H1 (cell line): ENCODE measurements around the gene BEX2. TPM values are rescaled to one million over a fixed set of nuclear protein-coding genes. Genes with fewer than 3 reads are reported as not detected.

Source experiments
- CBX8 ChIP-seq: fragments of 300-800, 300-1000 bp; sonication (generic); IDR thresholded peaks from 2 replicates; pipeline ENCODE4 v1.7.1; 2016; ENCODE audit warnings: low read depth, low read length, borderline replicate concordance
- TBP ChIP-seq: IDR thresholded peaks from 2 replicates; pipeline ENCODE4 v1.6.1; 2011; ENCODE audit warnings: low read depth, low read length, improper control_type of control experiment
- TCF12 ChIP-seq: IDR thresholded peaks from 2 replicates; pipeline ENCODE4 v1.6.1; 2011; ENCODE audit warnings: low read depth, mild to moderate bottlenecking, low read length
- polyA plus RNA-seq, 7 experiments: library from polyadenylated mRNA; depleted of rRNA in 3 of 7; stranded (reverse) in 5 of 7; unstranded in 2 of 7; fragments of >200 nt in 5 of 7; fragments of 200-250 nt in 2 of 7; gene quantifications; 1 replicate in 5 of 7; 2 replicates in 1 of 7; 4 replicates in 1 of 7; pipeline versions ENCODE4 v1.2.1 to v1.2.3, GENCODE V29; 2011 to 2013; ENCODE audit warnings: missing spikeins in 2 of 7, mixed read lengths in 2 of 7
- total RNA-seq: library from RNA; stranded (reverse); fragmentation: NEBNext Ultra II Directional; extraction: Animal tissue kit (Norgen Biotek cat#: 25700); gene quantifications from 2 replicates; pipeline ENCODE4 v1.2.1, GENCODE V29; 2021
- TF ChIP-seq, protein P1 (sequence below): fragments of 300-600 bp; sonication (generic); IDR thresholded peaks from 2 replicates; pipeline ENCODE4 v1.7.1; 2012; ENCODE audit warnings: low read length, moderate library complexity, mild to moderate bottlenecking, inconsistent platforms; ENCODE audit not compliant: insufficient replicate concordance

Gene BEX2
- total and polyA plus RNA-seq, 2 of the 8 experiments (the other 6 are each of a cell fraction or from before 2014, with no cell fraction given): 53.8 to 60.2 TPM

DNA sequence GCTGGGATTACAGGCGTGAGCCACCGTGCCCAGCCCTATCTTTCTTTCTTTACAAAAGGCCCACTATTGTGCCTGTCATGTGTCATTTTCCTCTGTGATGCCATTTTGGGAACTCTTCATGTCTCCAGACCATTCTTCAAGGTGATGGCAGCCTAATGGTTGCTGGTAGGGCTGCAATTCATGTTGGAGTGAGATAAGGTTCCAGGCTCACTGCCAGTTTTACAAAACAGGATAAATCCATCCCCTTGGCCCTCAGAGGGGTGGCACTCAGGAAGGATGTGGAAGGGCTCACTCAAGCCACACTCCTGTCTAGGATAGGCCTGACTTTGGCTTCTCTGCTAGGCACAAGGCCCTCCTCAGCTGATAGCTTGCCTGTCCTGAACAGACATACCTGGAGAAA, 49.3 kb upstream of the BEX2 start (continued):
- TF ChIP-seq, protein P1, sequence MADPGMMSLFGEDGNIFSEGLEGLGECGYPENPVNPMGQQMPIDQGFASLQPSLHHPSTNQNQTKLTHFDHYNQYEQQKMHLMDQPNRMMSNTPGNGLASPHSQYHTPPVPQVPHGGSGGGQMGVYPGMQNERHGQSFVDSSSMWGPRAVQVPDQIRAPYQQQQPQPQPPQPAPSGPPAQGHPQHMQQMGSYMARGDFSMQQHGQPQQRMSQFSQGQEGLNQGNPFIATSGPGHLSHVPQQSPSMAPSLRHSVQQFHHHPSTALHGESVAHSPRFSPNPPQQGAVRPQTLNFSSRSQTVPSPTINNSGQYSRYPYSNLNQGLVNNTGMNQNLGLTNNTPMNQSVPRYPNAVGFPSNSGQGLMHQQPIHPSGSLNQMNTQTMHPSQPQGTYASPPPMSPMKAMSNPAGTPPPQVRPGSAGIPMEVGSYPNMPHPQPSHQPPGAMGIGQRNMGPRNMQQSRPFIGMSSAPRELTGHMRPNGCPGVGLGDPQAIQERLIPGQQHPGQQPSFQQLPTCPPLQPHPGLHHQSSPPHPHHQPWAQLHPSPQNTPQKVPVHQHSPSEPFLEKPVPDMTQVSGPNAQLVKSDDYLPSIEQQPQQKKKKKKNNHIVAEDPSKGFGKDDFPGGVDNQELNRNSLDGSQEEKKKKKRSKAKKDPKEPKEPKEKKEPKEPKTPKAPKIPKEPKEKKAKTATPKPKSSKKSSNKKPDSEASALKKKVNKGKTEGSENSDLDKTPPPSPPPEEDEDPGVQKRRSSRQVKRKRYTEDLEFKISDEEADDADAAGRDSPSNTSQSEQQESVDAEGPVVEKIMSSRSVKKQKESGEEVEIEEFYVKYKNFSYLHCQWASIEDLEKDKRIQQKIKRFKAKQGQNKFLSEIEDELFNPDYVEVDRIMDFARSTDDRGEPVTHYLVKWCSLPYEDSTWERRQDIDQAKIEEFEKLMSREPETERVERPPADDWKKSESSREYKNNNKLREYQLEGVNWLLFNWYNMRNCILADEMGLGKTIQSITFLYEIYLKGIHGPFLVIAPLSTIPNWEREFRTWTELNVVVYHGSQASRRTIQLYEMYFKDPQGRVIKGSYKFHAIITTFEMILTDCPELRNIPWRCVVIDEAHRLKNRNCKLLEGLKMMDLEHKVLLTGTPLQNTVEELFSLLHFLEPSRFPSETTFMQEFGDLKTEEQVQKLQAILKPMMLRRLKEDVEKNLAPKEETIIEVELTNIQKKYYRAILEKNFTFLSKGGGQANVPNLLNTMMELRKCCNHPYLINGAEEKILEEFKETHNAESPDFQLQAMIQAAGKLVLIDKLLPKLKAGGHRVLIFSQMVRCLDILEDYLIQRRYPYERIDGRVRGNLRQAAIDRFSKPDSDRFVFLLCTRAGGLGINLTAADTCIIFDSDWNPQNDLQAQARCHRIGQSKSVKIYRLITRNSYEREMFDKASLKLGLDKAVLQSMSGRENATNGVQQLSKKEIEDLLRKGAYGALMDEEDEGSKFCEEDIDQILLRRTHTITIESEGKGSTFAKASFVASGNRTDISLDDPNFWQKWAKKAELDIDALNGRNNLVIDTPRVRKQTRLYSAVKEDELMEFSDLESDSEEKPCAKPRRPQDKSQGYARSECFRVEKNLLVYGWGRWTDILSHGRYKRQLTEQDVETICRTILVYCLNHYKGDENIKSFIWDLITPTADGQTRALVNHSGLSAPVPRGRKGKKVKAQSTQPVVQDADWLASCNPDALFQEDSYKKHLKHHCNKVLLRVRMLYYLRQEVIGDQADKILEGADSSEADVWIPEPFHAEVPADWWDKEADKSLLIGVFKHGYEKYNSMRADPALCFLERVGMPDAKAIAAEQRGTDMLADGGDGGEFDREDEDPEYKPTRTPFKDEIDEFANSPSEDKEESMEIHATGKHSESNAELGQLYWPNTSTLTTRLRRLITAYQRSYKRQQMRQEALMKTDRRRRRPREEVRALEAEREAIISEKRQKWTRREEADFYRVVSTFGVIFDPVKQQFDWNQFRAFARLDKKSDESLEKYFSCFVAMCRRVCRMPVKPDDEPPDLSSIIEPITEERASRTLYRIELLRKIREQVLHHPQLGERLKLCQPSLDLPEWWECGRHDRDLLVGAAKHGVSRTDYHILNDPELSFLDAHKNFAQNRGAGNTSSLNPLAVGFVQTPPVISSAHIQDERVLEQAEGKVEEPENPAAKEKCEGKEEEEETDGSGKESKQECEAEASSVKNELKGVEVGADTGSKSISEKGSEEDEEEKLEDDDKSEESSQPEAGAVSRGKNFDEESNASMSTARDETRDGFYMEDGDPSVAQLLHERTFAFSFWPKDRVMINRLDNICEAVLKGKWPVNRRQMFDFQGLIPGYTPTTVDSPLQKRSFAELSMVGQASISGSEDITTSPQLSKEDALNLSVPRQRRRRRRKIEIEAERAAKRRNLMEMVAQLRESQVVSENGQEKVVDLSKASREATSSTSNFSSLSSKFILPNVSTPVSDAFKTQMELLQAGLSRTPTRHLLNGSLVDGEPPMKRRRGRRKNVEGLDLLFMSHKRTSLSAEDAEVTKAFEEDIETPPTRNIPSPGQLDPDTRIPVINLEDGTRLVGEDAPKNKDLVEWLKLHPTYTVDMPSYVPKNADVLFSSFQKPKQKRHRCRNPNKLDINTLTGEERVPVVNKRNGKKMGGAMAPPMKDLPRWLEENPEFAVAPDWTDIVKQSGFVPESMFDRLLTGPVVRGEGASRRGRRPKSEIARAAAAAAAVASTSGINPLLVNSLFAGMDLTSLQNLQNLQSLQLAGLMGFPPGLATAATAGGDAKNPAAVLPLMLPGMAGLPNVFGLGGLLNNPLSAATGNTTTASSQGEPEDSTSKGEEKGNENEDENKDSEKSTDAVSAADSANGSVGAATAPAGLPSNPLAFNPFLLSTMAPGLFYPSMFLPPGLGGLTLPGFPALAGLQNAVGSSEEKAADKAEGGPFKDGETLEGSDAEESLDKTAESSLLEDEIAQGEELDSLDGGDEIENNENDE: no peak
- TF ChIP-seq TBP (no peak), TCF12 (no peak), CBX8 (no peak)
